Fibroblast of villous mesenchyme (primary cell): ENCODE data around the gene THSD7B. TPM values are rescaled to one million over a fixed set of nuclear protein-coding genes. Genes with fewer than 3 reads are reported as not detected.

Source experiments
- DNase-seq: peaks from one replicate; pipeline ENCODE4 v3.0.0-alpha.2; 2010; ENCODE audit warnings: low read depth
- H3K4me3 ChIP-seq: 2 replicates; pipeline ENCODE4 v1.5.1; 2011; ENCODE audit warnings: low read depth, mild to moderate bottlenecking, low read length
- total RNA-seq: library from RNA; depleted of rRNA; stranded (reverse); fragments of >200 nt; gene quantifications from 2 replicates; pipeline ENCODE4 v1.2.3, GENCODE V29; 2012
- TF ChIP-seq, protein P1 (sequence below): IDR thresholded peaks from 2 replicates; pipeline ENCODE4 v1.5.1; 2012; ENCODE audit warnings: low read depth, mild to moderate bottlenecking, low read length; ENCODE audit not compliant: insufficient read depth

THSD7B gene
- total RNA-seq, 1 donor: 1.3 TPM

DNA sequence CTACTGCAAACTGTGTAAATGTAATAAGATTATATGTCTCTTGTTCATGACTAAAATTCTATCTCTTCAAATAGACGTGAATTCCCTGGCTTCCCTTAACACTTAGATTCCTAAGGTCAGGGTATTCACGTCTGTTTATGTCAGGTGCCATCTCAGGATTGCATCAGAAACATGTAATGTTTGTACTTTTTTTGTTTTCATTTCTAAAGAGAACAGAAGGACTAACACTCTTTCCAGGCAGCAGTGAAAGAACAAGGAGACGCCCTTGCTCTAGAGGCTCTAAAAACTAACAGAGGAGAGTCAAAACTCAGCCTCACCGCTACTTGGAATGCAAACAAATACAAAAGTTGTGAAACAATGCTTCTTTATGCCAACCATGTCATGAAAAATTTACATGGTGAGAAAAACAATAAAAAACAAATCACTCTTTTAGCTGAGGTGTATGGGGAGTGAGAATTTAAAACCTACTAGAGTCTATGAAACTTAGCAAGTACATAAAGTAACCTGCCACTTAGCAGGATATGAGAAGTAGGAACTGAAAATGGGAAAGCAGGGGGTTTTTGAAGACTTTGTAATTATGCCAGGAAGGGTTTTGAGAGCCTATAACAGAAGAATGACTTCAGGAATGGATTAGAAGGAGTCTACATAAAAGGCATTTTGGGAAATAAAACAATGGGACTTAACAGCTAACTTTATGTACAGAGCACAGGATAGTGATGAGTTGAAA, 522.7 kb downstream of the THSD7B start:
- H3K4me3 ChIP-seq: no peak overlapping the region
- DNase-seq: peak; percentile 22
- TF ChIP-seq, protein P1, sequence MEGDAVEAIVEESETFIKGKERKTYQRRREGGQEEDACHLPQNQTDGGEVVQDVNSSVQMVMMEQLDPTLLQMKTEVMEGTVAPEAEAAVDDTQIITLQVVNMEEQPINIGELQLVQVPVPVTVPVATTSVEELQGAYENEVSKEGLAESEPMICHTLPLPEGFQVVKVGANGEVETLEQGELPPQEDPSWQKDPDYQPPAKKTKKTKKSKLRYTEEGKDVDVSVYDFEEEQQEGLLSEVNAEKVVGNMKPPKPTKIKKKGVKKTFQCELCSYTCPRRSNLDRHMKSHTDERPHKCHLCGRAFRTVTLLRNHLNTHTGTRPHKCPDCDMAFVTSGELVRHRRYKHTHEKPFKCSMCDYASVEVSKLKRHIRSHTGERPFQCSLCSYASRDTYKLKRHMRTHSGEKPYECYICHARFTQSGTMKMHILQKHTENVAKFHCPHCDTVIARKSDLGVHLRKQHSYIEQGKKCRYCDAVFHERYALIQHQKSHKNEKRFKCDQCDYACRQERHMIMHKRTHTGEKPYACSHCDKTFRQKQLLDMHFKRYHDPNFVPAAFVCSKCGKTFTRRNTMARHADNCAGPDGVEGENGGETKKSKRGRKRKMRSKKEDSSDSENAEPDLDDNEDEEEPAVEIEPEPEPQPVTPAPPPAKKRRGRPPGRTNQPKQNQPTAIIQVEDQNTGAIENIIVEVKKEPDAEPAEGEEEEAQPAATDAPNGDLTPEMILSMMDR: no peak

DNA sequence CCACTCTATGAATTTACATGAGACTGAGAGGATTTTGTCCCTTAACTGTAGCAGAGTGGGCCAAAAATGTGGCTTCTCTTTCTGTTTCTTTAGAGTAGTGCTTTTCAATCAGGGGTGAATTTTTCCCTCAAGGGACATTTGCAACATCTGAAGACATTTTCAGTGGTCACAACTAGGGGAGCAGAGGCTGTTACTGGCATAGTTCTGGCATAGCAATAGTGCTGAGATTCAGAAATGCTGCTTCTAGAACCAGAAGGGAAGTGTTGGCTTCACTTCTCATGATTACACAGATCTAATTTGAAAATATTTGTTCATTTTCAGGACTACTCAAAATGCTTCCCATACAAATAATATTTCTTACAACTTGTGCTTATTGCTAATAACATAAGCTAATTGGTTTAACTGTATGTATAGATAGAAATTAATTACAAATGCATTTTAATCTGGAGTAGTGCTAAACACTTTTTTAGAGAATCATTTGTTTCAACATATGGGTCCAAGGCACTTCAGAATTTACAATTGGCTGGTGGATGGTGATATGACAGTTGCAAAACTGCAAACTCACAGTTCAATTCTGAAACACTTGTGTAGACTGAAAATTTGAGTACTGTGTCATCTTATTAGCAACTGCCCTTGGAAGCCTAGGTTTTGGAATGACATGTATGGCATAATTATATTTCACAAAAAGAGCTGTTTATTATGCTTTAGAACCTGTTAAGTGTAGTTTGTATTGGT, 526.7 kb downstream of the THSD7B start:
- H3K4me3 ChIP-seq: no peak overlapping the region
- no peak for DNase-seq
- TF ChIP-seq, protein P1: no peak

DNA sequence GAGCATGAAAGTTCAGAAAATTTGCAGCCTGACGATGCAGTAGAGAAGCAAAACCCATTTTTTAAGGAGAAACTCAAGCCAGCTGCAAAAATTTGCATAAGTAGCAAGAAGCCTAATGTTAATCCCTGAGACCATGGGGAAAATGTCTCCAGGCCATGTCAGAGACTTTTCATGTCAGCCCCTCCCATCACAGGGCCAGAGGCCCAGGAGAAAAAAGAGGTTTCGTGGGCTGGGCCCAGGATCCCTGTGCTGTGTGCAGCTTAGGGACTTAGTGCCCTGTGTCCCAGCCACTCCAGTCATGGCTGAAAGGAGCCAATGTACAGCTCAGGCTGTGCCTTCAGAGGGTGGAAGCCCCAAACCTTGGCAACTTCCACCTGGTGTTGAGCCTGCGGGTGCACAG, 533.0 kb downstream of the THSD7B start:
- TF ChIP-seq, protein P1: no peak
- no peak overlapping the region for H3K4me3 ChIP-seq
- no peak for DNase-seq

DNA sequence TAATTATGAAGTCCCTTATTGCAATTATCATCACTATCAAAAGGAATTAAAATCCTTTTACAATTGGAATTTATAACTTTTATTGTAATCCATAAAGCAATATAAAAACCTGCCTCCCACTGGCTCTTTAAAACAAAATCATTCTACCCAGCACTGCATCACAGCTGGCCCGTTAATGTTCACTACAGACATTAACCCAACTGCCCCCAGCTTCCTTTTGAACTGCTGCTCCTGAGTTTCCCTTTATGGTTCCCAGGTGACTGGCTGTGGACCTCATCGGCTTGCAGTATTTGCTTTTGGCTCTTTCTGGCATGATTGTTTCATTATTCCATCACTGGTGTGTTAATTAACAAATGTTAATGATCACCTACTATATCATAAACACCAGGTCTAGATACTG, 535.6 kb downstream of the THSD7B start:
- TF ChIP-seq, protein P1: no peak
- H3K4me3 ChIP-seq: no peak overlapping the region
- no peak for DNase-seq

DNA sequence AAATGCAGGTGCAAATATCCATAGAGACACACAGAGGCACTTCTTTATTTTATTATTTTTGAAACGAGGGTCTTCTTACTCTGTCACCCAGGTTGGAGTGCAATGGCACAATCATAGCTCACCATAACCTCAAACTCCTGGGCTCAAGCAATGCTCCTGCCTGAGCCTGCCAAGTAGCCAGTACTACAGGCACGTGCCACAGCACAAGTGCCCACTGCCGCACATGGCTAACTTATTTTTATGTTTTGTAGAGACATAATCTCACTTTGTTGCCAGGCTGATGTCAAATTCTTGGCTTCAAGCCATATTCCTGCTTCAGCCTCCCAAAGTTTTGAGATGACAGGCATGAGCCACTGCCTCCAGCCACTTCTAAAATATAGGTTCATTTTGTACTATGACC, 537.6 kb downstream of the THSD7B start:
- no peak overlapping the region for H3K4me3 ChIP-seq
- TF ChIP-seq, protein P1: no peak
- DNase-seq: no peak

DNA sequence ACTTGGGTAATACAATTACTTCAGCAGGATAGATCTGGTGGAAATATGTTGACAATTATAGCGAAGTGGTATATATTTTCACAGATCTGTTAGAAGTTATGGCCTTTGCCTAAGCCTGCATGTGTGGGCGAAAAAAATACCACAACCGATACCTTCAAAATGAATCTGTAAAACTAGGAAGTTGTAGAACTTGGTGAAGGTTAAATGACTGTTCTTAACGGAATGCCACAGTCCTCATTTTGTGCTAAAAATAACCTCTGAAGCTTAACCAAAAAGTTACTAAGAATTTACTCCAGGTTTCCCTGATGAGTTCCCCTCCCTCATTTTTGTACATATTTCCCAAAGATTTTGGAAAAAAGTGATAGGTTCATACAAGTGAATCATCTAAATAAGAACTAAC, 550.7 kb downstream of the THSD7B start:
- TF ChIP-seq, protein P1: no peak
- DNase-seq: no peak
- H3K4me3 ChIP-seq: no peak overlapping the region
